BJ (cell line): Measurements from ENCODE around the gene PIK3R2. TPM values are rescaled to one million over a fixed set of nuclear protein-coding genes. Genes with fewer than 3 reads are reported as not detected.
A peak's percentile ranks its signal among the peaks of the same experiment; 100 is the strongest.

Experiments used
- CTCF ChIA-PET: fragments of 350-600 bp; formaldehyde crosslinking; extraction: SDS; loops from one replicate; lab custom pipeline; 2021; ENCODE audit warnings: antibody characterized with exemption, inconsistent platforms; lab: Yijun Ruan, JAX
- POLR2A ChIA-PET: fragments of 300-600 bp; sonication (Branson Sonifier 250); formaldehyde crosslinking; extraction: SDS; loops from one replicate; lab custom pipeline; 2021; ENCODE audit warnings: antibody characterized with exemption; lab: Charles Lee
- DNase-seq: peaks from one replicate; pipeline ENCODE4 v3.0.0-alpha.2; 2011; ENCODE audit warnings: low read depth
- H3K27me3 ChIP-seq: 2 replicates; pipeline ENCODE4 v1.6.0; 2011; ENCODE audit warnings: low read length; ENCODE audit not compliant: control insufficient read depth, insufficient read depth
- H3K36me3 ChIP-seq: 2 replicates; pipeline ENCODE4 v1.5.1; 2011; ENCODE audit warnings: low read length; ENCODE audit not compliant: control insufficient read depth, insufficient read depth
- H3K4me3 ChIP-seq: 2 replicates; pipeline ENCODE4 v1.5.1; 2011; ENCODE audit warnings: low read depth, mild to moderate bottlenecking, control low read depth, low read length
- CTCF ChIP-seq: IDR thresholded peaks from 2 replicates; pipeline ENCODE4 v1.5.1; 2011; ENCODE audit warnings: low read depth, mild to moderate bottlenecking, control low read depth, inconsistent platforms, low read length, moderate library complexity; ENCODE audit not compliant: insufficient read depth
- polyA plus RNA-seq: library from polyadenylated mRNA; depleted of rRNA; stranded (reverse); fragments of >200 nt; gene quantifications from 2 replicates; pipeline ENCODE4 v1.2.3, GENCODE V29; 2011

Gene PIK3R2
- polyA plus RNA-seq, 1 experiment, result 17.4 TPM

- ChIA-PET POLR2A (interaction anchor here (0.6 kb wide), 1 partner anchor 431 kb away, joined by 3 read pairs; no protein-coding TSS in a partner anchor), CTCF (interaction anchor here (0.6 to 2.3 kb wide), 16 partner anchors 8 to 109 kb away, joined by 3 to 11 read pairs (median 3); partner anchors contain the start of gene PIK3R2)
- no peak for TF ChIP-seq CTCF
- H3K27me3 ChIP-seq, result no peaks in the 10 kb centered on the region
- DNase-seq, result no peak
- peaks cover 23% of the 10 kb centered on the region for H3K36me3 ChIP-seq
- no peak overlapping the region for H3K4me3 ChIP-seq
These were observed 7.6 kb downstream of the PIK3R2 start for GRCh38 chr19:18160493-18160970.

- TF ChIP-seq CTCF, result peak; percentile 49
- CTCF ChIA-PET, result interaction anchor here (0.6 to 2.3 kb wide), 17 partner anchors 8 to 109 kb away, joined by 3 to 11 read pairs (median 3); partner anchors contain the start of gene PIK3R2
- 0 out of 2 replicates have a peak overlapping the region, but pooled peaks have one; percentile 15 for H3K4me3 ChIP-seq
- POLR2A ChIA-PET, result interaction anchor here (0.6 kb wide), 2 partner anchors 93 to 432 kb away, joined by 3 read pairs; no protein-coding TSS in a partner anchor
- peaks cover 24% of the 10 kb centered on the region for H3K36me3 ChIP-seq
- no peak for DNase-seq
- H3K27me3 ChIP-seq, result no peaks in the 10 kb centered on the region
These were observed 8.1 kb downstream of the PIK3R2 start for GRCh38 chr19:18160971-18161635.

- no peak for TF ChIP-seq CTCF
- Histone ChIP-seq H3K27me3 (no peaks in the 10 kb centered on the region), H3K36me3 (peaks cover 20% of the 10 kb centered on the region), H3K4me3 (no peak overlapping the region)
- POLR2A ChIA-PET, result interaction anchor here (0.6 kb wide), 2 partner anchors 93 to 115 kb away, joined by 3 read pairs; no protein-coding TSS in a partner anchor
- CTCF ChIA-PET, result interaction anchor here (0.5 to 2.3 kb wide), 7 partner anchors 12 to 250 kb away, joined by 3 to 10 read pairs (median 4); no protein-coding TSS in a partner anchor
- no peak for DNase-seq
These were observed 8.7 kb downstream of the PIK3R2 start for GRCh38 chr19:18161636-18162002.

- TF ChIP-seq CTCF, result no peak
- no peaks in the 10 kb centered on the region for H3K27me3 ChIP-seq
- no peak overlapping the region for H3K4me3 ChIP-seq
- DNase-seq, result no peak
- CTCF ChIA-PET, result no interaction called here
- POLR2A ChIA-PET, result no interaction called here
- peaks cover 28% of the 10 kb centered on the region for H3K36me3 ChIP-seq
These were observed 11.1 kb downstream of the PIK3R2 start for GRCh38 chr19:18164072-18164471.

- Histone ChIP-seq H3K36me3 (peaks cover 29% of the 10 kb centered on the region), H3K4me3 (no peak overlapping the region), H3K27me3 (no peaks in the 10 kb centered on the region)
- CTCF ChIA-PET, result interaction anchor here (0.9 to 1.8 kb wide), 3 partner anchors 11 to 114 kb away, joined by 3 read pairs; no protein-coding TSS in a partner anchor
- DNase-seq, result no peak
- POLR2A ChIA-PET, result no interaction called here
- TF ChIP-seq CTCF, result no peak
These were observed 13.0 kb downstream of the PIK3R2 start for GRCh38 chr19:18165794-18166544.
